WTC11 (cell line): ENCODE measurements around the gene LAPTM4A. TPM values are rescaled to one million over a fixed set of nuclear protein-coding genes. Genes with fewer than 3 reads are reported as not detected.
"Not testable (repeated sequence)": the region's sequence is repeated elsewhere in the genome, so short reads cannot be mapped to it uniquely, and the experiment has no call there.

Experiments
- ATAC-seq: fragments of 200-7000 bp; cut with Tn5 transposase; 2 replicates; pipeline ENCODE4 v1.10.0; 2021; ENCODE audit warnings: mild to moderate bottlenecking, moderate library complexity
- CTCF ChIA-PET: fragments of 300-600 bp; sonication (Branson Sonifier 250); formaldehyde crosslinking; loops from one replicate; lab custom pipeline; 2021; ENCODE audit warnings: antibody characterized with exemption; lab: Charles Lee
- POLR2A ChIA-PET: fragments of 350-600 bp; sonication (Branson Sonifier 250); formaldehyde crosslinking; loops from one replicate; lab custom pipeline; 2021; ENCODE audit warnings: antibody characterized with exemption; lab: Charles Lee
- DNase-seq: peaks from one replicate; pipeline ENCODE4 v3.0.0; 2021; ENCODE audit warnings: low spot score
- H3K27ac Mint-ChIP-seq: 2 replicates; pipeline ENCODE4 v1.8.0; 2021; ENCODE audit warnings: mixed read lengths
- H3K27me3 Mint-ChIP-seq: 2 replicates; pipeline ENCODE4 v1.8.0; 2021; ENCODE audit warnings: low read depth, mild to moderate bottlenecking, moderate library complexity, mixed read lengths
- H3K36me3 Mint-ChIP-seq: 2 replicates; pipeline ENCODE4 v1.8.0; 2021; ENCODE audit warnings: mixed read lengths
- H3K4me1 Mint-ChIP-seq: 2 replicates; pipeline ENCODE4 v1.8.0; 2022; ENCODE audit warnings: mixed read lengths
- H3K4me3 Mint-ChIP-seq: 2 replicates; pipeline ENCODE4 v1.8.0; 2021; ENCODE audit warnings: mild to moderate bottlenecking, moderate library complexity, mixed read lengths
- H3K9me3 Mint-ChIP-seq: 2 replicates; pipeline ENCODE4 v1.8.0; 2021; ENCODE audit warnings: mixed read lengths
- FOXP1 ChIP-seq: sonication (generic); formaldehyde crosslinking; IDR thresholded peaks from 2 replicates; pipeline ENCODE4 v1.8.0; 2022; ENCODE audit warnings: missing genetic modification reagents, mild to moderate bottlenecking, moderate library complexity, borderline replicate concordance
- GTF2I ChIP-seq: fragments of 250-450 bp; sonication (Bioruptor Pico); conservative IDR thresholded peaks from 2 replicates; pipeline ENCODE4 v1.4.0; 2021; ENCODE audit warnings: mild to moderate bottlenecking
- MYBL2 ChIP-seq: sonication (generic); formaldehyde crosslinking; IDR thresholded peaks from 2 replicates; pipeline ENCODE4 v1.8.1; 2023; ENCODE audit warnings: mild to moderate bottlenecking, moderate library complexity, missing genetic modification reagents
- PREB ChIP-seq: sonication (generic); formaldehyde crosslinking; IDR thresholded peaks from 2 replicates; pipeline ENCODE4 v1.8.1; 2022; ENCODE audit warnings: mild to moderate bottlenecking, missing genetic modification reagents, moderate library complexity, borderline replicate concordance
- SP1 ChIP-seq: sonication (generic); formaldehyde crosslinking; conservative IDR thresholded peaks from 2 replicates; pipeline ENCODE4 v1.8.1; 2022; ENCODE audit warnings: missing genetic modification reagents
- TEAD1 ChIP-seq: sonication (generic); formaldehyde crosslinking; IDR thresholded peaks from 2 replicates; pipeline ENCODE4 v1.8.0; 2022; ENCODE audit warnings: mild to moderate bottlenecking, missing genetic modification reagents
- TEAD4 ChIP-seq: sonication (generic); formaldehyde crosslinking; IDR thresholded peaks from 2 replicates; pipeline ENCODE4 v1.8.0; 2022; ENCODE audit warnings: mild to moderate bottlenecking, missing genetic modification reagents
- ZBTB43 ChIP-seq: sonication (generic); formaldehyde crosslinking; IDR thresholded peaks from 2 replicates; pipeline ENCODE4 v1.8.1; 2023; ENCODE audit warnings: mild to moderate bottlenecking, missing genetic modification reagents
- ZNF532 ChIP-seq: fragments of 250-450 bp; sonication (Bioruptor Pico); IDR thresholded peaks from 2 replicates; pipeline ENCODE4 v1.9.0; 2021; ENCODE audit warnings: mild to moderate bottlenecking, borderline replicate concordance
- total RNA-seq: library from RNA; stranded (reverse); gene quantifications from 3 replicates; pipeline ENCODE4 v1.2.3, GENCODE V29; 2021
- TF ChIP-seq, protein P1 (sequence below): sonication (generic); formaldehyde crosslinking; IDR thresholded peaks from 2 replicates; pipeline ENCODE4 v1.8.1; 2022; ENCODE audit warnings: missing genetic modification reagents, borderline replicate concordance
- TF ChIP-seq, protein P2 (sequence below): sonication (generic); formaldehyde crosslinking; IDR thresholded peaks from 2 replicates; pipeline ENCODE4 v1.8.0; 2022; ENCODE audit warnings: mild to moderate bottlenecking, missing genetic modification reagents

The LAPTM4A gene
- total RNA-seq, 1 experiment from 2014 or later: 163 TPM

DNA sequence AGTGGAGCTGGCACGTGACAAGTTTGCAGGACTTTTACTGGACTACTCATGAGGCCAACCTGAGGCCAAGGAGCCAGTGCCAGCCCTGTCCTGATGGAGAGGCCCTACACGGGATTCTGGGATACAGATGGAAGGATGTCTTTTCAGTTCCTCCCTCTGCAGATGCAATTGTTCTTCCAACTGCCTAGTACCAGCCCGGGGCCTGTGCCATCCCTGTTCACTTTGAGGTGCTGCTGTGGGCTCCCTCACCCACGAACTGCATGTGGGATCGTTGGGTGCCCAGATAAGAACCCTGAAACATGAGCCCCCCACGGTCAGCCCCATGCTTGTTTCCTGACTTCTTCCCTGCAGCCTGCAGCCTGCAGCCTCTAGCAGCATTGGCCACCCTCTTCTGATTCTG, 25.3 kb upstream of the LAPTM4A start (continued):
- TF ChIP-seq FOXP1 (CRISPR knock-in tag) (no peak), PREB (CRISPR knock-in tag) (no peak)
- TF ChIP-seq, protein P1, sequence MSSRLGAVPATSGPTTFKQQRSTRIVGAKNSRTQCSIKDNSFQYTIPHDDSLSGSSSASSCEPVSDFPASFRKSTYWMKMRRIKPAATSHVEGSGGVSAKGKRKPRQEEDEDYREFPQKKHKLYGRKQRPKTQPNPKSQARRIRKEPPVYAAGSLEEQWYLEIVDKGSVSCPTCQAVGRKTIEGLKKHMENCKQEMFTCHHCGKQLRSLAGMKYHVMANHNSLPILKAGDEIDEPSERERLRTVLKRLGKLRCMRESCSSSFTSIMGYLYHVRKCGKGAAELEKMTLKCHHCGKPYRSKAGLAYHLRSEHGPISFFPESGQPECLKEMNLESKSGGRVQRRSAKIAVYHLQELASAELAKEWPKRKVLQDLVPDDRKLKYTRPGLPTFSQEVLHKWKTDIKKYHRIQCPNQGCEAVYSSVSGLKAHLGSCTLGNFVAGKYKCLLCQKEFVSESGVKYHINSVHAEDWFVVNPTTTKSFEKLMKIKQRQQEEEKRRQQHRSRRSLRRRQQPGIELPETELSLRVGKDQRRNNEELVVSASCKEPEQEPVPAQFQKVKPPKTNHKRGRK (CRISPR knock-in tag): no peak

- no peak overlapping the region for H3K27ac Mint-ChIP-seq
- ChIA-PET CTCF (no interaction called here), POLR2A (no interaction called here)
- no peaks in the 10 kb centered on the region for H3K36me3 Mint-ChIP-seq
- no peak for TF ChIP-seq TEAD1 (CRISPR knock-in tag)
- TF ChIP-seq GTF2I (CRISPR knock-in tag): no peak
- no peak for TF ChIP-seq TEAD4 (CRISPR knock-in tag)
- TF ChIP-seq, protein P2, sequence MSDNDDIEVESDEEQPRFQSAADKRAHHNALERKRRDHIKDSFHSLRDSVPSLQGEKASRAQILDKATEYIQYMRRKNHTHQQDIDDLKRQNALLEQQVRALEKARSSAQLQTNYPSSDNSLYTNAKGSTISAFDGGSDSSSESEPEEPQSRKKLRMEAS (CRISPR knock-in tag): no peak
- no peak for TF ChIP-seq ZBTB43 (CRISPR knock-in tag)
- TF ChIP-seq, protein P1 (CRISPR knock-in tag): no peak
- no peak for TF ChIP-seq ZNF532 (CRISPR knock-in tag)
- no peak for TF ChIP-seq MYBL2
- no peak for TF ChIP-seq SP1
- H3K4me1 Mint-ChIP-seq: peaks cover 17% of the 10 kb centered on the region
- no peaks in the 10 kb centered on the region; the same call in none of the 2 replicates for H3K27me3 Mint-ChIP-seq
- no peak for ATAC-seq
- peaks cover 11% of the 10 kb centered on the region; the same call in 1 of the 2 replicates for H3K9me3 Mint-ChIP-seq
- no peak for DNase-seq
- H3K4me3 Mint-ChIP-seq: no peak overlapping the region
Measured at GRCh38 chr2:20074901-20075300, 23.5 kb upstream of the LAPTM4A start.

GRCh38 chr2:20074046-20074648, 22.7 kb upstream of the LAPTM4A start:
- H3K27ac Mint-ChIP-seq, H3K27me3 Mint-ChIP-seq, POLR2A ChIA-PET, DNase-seq, ATAC-seq, H3K4me3 Mint-ChIP-seq, CTCF ChIA-PET, H3K36me3 Mint-ChIP-seq: not testable (repeated sequence)
- H3K9me3 Mint-ChIP-seq: peaks cover 11% of the 10 kb centered on the region; the same call in 1 of the 2 replicates
- peaks cover 17% of the 10 kb centered on the region for H3K4me1 Mint-ChIP-seq
